ENCODE data around the gene PRKD1.
"Not testable (repeated sequence)": the region's sequence is repeated elsewhere in the genome, so short reads cannot be mapped to it uniquely, and the experiment has no call there.

PRKD1 gene

GRCh38 chr14:29847056-29847380 is 80.6 kb downstream of the PRKD1 start:
- TF ChIP-seq CTCF (conservative IDR thresholded peaks at IDR 0.05; ENCODE audit: control insufficient read depth, insufficient read depth, low read depth, low read length): no peak
- DNase-seq (ENCODE audit: low read depth): no peak
- no peak overlapping the region for H3K4me3 ChIP-seq (ENCODE audit: control insufficient read depth, low read depth, low read length)

DNA sequence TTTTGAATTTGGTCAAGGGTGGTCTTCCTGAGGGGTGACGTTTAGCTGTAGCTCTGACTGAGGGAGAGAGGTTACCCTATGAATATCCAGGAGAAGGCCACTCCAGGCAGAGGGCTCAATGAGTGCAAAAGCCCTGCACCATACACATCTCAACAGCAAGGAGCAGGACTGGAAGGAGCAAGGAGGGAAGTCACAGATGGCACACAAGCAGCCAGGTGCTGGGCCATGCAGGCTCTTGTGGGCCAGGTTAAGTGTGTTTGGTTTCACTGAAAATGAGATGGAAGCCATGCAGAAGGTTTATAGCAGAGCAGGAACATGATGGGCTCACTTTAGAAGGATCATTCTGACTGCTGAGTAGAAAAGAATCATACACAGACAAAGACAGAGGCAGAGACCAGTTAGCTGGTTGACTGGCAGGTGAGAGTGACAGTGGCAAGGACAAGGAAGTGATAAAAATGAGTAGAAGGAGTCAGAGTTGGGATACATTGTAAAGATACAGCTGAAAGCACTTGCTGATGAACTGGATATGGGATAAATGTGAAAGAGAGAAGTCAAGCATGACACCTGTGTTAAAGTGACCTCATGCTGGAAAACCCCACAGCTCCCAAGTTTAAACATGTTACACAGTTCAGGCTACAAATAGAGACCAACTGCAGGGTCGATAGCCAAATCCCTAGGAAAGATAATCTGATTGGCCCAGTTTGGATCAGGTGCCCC is 81.2 kb downstream of the PRKD1 start:
- DNase-seq (ENCODE audit: low read depth): no peak
- no peak for TF ChIP-seq CTCF (conservative IDR thresholded peaks at IDR 0.05; ENCODE audit: control insufficient read depth, insufficient read depth, low read depth, low read length)

DNA sequence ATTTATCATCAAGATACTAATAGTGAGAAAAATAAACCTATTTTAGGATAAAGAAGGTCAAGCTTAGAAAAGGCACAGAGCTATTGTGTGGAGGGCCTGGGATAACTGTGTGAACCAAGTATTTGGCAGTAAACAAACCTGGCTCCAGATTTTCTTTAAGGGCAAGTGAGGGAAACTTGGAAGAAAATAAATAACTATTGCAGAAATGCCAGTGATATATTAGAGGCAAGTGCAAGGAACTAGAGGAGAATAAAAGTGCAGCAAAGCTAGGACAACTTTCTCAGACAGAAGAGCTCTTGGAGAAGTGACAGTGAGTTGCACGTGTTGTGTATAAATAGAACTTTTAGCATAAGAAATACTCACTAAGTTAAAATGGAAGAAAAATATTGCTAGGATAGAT is 83.7 kb downstream of the PRKD1 start:
- TF ChIP-seq CTCF (conservative IDR thresholded peaks at IDR 0.05; ENCODE audit: control insufficient read depth, insufficient read depth, low read depth, low read length): no peak
- no peak overlapping the region for H3K4me3 ChIP-seq (ENCODE audit: control insufficient read depth, low read depth, low read length)
- DNase-seq (ENCODE audit: low read depth): no peak

More for the DNA sequence above, 81.2 kb downstream of the PRKD1 start:
- H3K4me3 ChIP-seq (ENCODE audit: control insufficient read depth, low read depth, low read length): no peak overlapping the region

DNA sequence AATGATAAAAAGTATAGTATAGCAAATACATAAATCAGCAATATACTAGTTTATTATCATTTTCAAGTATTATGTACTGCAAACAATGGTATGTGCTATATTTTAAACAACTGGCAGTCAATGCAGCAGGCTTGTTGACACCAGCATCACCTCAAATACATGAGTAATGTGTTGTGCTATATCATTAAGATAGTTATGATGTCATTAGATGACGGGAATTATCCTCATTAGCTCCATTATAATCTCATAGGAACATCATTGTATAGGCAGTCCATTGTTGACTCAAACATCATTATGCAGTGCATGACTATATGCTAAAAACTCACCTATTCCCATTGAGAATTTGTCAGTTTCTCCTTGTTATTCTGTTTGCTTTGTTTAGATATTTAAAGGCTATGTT is 85.4 kb downstream of the PRKD1 start:
- TF ChIP-seq CTCF (conservative IDR thresholded peaks at IDR 0.05; ENCODE audit: control insufficient read depth, insufficient read depth, low read depth, low read length): no peak
- H3K4me3 ChIP-seq (ENCODE audit: control insufficient read depth, low read depth, low read length): no peak overlapping the region
- no peak for DNase-seq (ENCODE audit: low read depth)

- DNase-seq (ENCODE audit: low read depth); H3K4me3 ChIP-seq (ENCODE audit: control insufficient read depth, low read depth, low read length): not testable (repeated sequence)
Measured at GRCh38 chr14:29840369-29840892, 87.2 kb downstream of the PRKD1 start.

DNA sequence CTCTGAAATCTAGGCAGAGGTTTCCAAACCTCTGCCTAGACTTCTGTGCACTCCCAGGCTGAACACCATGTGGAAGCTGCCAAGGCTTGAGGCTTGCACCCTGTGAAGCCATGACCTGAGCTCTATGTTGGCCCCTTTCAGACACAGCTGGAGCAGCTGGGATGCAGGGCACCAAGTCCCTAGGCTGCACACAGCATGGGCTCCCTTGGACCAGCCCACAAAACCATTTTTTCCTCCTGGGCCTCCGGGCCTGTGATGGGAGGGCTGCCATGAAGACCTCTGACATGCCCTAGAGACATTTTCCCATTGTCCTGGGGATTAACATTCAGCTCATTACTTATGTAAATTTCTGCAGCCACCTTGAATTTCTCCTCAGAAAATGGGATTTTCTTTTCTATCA is 88.0 kb downstream of the PRKD1 start:
- DNase-seq (ENCODE audit: low read depth); H3K4me3 ChIP-seq (ENCODE audit: control insufficient read depth, low read depth, low read length): not testable (repeated sequence)

GRCh38 chr14:29838752-29839151 is 88.9 kb downstream of the PRKD1 start:
- TF ChIP-seq CTCF (conservative IDR thresholded peaks at IDR 0.05; ENCODE audit: control insufficient read depth, insufficient read depth, low read depth, low read length): no peak
- DNase-seq (ENCODE audit: low read depth): no peak
- no peak overlapping the region for H3K4me3 ChIP-seq (ENCODE audit: control insufficient read depth, low read depth, low read length)

GRCh38 chr14:29836395-29836794 is 91.3 kb downstream of the PRKD1 start:
- H3K4me3 ChIP-seq (ENCODE audit: control insufficient read depth, low read depth, low read length): no peak overlapping the region
- no peak for TF ChIP-seq CTCF (conservative IDR thresholded peaks at IDR 0.05; ENCODE audit: control insufficient read depth, insufficient read depth, low read depth, low read length)
- DNase-seq (ENCODE audit: low read depth): no peak

All from fibroblast of mammary gland (primary cell).